Measurements from ENCODE around the gene PRR20G. TPM values are rescaled to one million over a fixed set of nuclear protein-coding genes. Genes with fewer than 3 reads are reported as not detected.

The PRR20G gene
- total and polyA plus RNA-seq, 9 of the 15 experiments (the other 6 are each of a cell fraction or from before 2014, with no cell fraction given): not detected

GRCh38 chr3:127257351-127257750 lies 30.5 kb downstream of the PRR20G start (continued):
- TF ChIP-seq REST (IDR thresholded peaks at IDR 0.05; ENCODE audit: borderline replicate concordance) (no peak), REST (CRISPR knock-in tag; IDR thresholded peaks at IDR 0.05; ENCODE audit: low read depth) (no peak), ZNF655 (CRISPR knock-in tag; IDR thresholded peaks at IDR 0.05) (no peak)
